GM18526 (cell line): ENCODE data around the gene TEPSIN.

Source experiments
- POLR2A ChIP-seq: IDR thresholded peaks from 3 replicates; pipeline ENCODE4 v1.6.1; 2011; ENCODE audit not compliant: insufficient read length; ENCODE audit errors: extremely low read depth

TEPSIN gene

DNA sequence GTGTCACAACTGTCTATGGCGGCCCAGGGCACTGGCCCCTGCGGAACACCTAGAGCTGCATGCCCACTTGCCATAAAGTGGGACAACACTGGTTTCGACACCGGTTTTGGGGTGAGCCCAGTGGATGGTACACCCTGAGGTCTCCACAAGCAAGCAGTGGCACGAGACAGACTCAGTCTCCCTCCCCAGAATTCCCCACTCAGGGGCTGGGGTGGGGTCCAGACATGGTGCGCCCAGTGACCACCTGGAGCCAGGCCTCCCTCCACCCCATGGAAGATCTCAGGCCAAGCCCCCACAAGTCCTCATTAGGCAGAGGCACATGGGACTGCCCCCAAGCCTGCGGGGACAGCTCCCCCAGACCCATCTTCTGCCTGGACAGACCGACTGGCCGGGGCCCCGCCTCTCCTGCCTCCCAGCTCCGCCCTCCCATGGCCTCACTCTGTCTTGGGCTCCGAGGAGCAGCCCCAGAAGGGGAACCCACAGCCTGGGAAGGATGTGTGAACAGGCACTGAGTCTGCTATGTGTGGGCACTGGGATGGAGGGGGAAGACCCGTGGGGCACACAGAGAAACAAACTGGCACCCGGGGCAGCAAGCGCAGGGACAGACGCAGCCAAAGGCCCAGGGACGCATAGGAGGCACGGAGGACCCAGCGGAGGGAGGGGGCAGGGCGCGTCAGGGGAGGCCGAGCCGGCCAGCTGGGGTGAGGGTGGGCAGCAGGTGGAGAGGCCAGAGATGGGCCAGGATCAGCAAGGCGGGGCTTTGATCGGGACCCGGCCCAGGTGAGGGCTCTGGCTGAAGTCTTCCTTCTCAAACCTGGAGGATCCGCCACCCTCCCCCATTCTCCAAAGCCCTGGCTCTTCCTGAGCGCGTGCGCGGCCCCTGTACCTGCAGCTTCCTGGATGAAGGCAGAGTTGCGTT lies 2.8 kb downstream of the TEPSIN start:
- TF ChIP-seq POLR2A = no peak

DNA sequence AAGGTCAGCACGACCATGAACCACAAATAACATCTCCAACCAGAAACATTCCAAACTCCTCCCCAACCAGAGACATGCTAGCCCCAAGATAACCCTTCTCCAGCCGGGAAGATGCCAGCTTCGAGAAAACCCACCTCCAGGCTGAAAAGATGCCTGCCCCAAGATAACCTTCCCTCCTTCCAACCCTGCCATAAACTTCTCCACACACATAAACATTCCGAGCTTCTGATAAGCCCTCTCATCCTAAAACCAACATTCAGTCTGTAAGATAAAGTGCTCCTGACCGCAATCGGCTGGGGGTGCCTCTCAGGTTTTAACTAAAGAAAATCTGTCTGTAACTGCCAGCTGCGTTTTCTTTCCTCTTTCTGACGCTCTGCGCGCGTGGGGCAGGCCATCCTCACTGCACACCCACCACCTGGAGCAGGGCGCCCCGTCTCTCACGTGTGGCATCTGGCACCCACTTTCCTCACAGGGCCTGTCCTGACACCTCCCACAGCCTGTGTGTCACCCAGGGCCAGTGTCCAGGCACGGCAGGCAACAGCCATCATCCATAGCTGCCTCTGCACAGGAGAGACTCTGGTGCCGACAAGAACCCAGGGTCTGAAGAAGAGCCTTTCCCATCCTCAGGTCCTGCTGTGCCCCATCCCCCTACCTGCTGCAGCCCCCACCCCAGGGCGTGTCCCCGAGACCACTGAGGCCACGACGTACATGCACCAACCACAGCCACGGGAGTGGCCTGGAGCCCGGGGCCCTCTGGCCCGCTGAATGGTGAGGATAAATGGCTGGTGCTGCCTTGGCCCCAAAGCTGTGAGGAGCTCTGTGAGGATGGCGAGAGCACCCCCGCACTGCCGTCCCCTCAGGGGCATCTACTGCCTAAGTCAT lies 3.7 kb downstream of the TEPSIN start:
- no peak for TF ChIP-seq POLR2A

DNA sequence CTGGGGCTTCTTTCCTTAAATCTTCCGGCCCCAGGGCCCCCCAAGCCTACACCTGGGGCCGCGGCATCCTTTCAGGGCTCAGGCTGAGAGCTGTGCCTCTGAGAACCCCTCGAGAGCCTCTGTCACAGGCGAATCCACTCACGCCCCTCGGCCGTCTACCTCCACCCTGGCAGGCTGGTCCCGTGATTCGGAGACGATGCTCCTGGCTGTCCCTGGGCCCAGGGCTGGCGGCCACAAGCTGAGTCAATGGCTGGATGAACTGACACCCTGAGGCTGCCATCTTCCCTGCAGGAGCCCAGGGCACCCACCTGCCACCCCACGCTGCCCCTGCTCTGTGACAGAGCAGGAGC lies 4.4 kb downstream of the TEPSIN start:
- TF ChIP-seq POLR2A = no peak

DNA sequence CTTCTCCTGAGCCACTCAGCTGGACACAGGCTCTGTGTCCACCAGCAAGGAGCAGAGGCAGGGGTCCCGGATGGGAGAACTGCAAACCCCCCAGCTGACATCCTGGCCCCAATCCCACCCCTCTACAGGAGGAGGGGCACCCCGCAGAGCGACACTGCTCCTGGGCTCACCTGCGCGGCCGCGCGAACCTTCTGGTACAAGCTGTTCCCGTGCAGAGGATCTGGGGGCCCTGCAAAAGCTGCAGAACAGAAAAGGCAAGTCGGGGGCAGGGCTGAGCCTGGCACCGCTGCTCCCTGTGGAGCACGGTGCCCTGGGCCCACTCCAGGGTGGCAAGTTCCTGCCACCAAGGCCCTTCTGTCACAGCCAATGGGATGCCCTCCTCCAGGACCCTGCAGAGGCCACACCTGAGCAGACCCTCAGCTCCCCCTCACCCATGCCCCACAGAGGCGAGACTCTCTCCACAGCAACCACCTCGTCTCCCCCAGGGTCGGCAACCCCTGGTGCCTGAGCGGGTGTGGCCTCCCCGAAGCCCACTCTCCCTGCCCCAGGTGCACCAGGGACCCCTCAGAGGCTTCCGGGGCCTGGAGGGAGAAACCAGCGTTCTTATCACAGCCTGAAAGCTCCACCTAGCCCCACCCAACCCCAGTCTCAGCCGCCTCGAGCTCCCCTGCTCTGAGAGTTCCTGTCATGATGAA lies 4.9 kb downstream of the TEPSIN start:
- no peak for TF ChIP-seq POLR2A

DNA sequence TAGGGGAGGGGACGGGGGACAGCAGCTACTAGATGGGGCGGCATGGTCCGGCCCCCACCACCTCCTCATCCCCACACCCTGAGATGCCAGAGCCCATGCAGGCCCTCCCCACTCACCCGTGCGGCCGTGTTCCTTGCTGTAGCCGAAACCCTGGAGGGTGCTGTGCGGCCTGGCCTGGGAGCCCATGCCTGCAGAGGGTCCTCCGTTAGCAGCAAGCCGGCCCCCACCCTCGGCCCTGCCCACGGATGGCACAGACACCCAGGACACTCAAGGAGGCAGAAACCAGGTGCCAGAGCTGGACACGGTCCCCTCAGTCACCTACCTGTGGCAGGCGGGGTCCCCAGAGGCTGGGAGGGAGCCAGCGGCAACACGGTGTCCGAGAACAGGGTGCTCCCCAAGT lies 5.5 kb downstream of the TEPSIN start:
- TF ChIP-seq POLR2A = no peak

DNA sequence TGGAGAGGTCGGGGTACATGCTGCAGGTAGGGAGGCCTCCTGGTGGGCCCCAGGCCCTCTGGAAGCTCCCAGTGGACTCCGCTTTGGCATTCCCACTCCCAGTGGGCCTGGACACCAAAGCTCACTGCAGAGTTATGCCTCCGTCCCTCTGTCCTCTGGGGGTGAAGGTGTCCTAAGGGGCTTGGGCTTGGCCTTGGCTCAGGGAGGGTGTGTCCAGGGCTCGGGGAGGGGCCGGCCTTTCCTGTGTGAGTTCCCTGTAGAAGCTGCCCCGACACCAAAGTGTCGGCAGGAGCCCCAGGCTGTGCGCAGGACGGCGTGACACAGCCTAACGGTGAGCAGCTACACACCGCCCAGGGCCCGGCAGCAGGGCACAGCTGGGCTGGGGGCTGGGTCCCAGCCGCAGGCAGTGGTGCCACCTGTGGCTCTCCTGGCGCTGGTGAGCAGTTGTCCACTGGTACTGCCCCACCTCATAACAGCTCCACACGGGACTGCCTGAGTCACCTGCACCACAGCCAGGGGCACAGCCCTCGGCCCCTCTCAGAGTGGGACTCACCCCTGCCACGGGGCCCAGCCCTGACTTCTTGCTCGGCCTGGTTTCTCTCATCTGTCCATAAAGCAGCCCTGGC lies 6.1 kb downstream of the TEPSIN start:
- TF ChIP-seq POLR2A = no peak

DNA sequence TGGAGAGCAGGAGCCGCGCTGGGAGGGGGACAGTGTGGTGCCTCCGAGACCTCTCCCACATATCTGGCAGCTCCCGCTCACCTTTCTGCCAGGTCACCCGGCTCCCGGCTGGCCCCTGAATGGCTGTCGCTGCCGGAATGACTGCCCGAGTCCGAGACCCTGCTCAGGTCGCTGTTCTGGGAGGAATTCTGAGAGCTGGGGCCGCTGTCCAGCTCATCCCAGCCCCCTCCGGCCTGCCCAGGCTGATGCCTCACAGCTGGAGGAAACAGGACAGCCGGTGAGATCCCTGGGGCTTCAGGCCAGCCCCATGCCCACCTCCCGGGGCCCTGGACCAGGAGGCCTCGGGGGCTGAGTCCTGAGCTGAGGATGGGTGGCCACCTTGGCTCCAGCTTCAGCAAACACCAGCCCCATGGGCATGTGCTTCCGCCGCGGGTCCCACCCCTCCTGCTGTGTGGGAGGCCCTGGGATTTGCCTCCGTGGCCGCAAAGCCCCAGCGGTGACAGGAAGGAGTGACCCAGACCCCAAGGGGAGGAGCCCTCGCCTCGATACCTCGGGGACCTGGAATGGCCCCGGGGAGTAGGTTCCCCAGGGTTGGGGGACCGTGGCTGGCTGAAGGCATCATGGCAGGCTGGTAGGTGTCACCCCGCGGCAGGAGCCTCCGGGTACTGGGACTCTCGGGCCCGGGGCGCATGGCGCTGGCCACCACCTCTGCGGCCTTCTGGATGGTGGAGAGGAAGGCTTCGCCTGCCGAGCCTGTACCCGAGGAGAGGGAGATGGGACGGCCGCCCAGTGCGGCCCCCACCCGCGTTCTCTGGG lies 6.9 kb downstream of the TEPSIN start:
- TF ChIP-seq POLR2A = no peak

DNA sequence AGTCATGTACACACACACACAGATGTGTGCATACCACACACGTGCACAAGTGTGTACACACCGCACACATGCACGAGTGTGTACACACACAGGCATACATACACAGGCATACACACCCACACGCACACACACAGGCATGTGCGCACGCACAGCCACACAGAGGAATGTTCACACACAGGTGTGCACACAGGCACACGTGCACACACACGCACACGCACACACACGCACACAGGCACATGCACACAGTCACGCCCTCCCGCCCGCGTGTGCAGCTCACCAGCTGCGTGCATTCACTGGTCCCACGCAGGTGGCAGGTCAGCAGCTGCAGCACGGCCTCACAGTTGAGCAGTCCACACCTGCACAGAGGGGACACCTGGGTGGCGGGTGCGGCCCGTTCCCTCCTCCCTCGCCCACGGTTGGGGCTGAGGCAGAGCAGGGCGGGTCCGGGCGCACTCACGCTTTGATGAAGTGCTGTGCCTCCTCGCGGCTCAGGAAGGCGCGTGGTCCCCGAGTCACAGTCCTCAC lies 7.7 kb downstream of the TEPSIN start:
- TF ChIP-seq POLR2A = no peak

DNA sequence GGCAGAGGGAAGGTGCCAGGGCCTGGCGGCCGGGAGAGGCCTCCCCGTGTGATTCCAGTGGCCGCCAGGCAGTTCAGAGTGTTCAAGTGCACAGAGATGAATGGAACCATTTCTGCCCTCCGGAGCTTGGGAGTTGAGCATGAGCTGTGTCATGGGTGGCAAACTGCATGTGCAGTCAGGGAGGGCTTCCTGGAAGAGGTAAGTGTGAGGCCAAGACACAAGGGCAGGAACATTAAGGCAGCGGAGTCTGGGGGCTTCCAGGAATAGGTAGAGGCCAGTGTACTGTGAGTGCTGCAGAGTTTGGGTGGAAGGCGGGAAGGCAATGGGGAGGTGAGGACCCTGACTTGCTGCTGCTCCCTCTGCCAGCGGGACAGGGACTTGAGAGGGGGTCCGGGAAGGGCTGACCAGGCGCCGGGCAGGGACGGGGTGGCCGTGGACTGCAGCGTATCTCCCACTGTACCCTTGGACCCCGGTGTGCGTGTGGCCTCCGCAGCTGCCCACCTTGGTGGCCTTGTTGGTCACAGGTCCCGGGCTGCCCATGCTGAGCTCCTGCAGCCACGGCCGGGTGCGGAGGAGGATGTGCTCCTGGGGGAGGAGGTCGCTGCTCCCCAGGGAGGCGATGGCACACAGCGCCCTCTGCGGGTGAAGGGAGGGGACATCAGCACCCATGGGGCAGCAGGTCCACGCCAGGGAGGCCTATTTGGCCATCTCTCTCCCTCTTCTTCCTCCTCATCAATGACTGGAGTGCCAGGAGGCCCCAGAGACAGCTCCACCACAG lies 8.6 kb downstream of the TEPSIN start:
- no peak for TF ChIP-seq POLR2A

DNA sequence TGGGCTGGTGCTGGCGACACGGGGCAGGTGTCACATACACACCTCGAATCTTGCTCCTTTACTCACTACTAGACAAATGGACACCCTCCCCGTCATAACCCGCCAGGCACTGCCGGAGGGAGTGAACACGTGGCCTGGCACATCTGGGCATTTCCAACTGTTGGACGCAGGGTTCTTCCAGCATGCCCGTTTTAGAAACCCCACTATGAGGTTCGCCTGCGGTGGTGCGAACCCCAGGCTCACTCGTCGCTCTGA lies 9.3 kb downstream of the TEPSIN start:
- TF ChIP-seq POLR2A = no peak

DNA sequence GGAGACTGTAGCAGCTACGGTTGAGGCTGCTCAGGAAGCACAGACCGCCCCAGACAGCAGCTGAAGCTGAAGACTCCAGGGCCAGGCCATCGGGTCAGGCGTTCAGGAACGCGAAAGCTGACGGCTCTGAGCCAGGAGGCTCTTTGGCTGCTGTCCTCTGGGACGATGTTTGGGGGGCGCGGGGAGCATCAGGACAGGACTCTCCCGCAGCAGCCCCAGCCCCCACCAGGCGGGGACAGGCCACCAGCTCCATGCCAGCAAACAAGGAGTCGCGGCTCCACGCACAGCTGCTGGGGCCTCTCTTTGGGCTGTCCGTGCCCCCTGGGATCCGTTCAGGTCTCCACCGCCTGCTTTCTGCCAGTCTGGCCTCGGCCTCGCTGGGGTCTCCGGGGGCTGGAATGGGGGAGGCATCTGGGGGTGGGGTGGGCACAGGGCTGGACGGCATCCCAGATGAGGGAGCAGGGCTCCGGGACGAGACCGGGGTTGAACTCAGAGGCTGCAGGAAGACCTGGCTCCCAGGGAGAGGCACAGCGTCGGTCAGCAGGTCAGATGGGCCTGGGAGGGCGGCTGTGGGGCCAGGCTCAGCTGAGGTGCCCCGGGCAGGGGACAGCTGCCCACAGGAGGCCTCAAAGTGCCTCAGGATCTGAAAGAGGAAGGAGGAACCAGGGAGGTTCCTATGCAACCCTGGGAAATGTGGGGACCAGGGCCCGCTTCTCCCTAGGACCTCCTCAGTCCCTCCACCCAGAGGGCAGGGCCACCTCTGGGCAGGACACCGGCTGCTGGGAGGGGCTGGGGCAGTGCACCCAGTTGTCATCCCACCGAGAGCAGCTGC lies 9.8 kb downstream of the TEPSIN start:
- no peak for TF ChIP-seq POLR2A

DNA sequence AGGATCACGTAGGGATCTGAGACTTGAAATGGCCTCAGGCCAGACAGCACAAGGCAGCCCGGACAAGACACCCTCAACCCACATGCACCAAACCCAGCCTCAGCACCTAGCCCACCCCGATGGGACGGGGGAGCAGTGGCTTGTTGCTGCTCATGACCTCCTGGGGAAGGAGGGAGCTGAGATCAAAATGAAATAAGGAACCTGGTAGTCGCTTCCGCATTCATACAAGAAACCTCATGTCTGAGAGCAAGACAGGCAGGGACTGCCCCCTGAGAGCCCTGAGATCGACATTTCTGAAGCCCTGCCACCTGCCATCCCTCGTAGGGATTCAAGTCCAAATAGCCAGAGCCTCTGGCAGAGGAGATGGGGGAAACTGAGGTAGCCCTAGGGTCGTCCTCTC lies 10.4 kb downstream of the TEPSIN start:
- TF ChIP-seq POLR2A = no peak

DNA sequence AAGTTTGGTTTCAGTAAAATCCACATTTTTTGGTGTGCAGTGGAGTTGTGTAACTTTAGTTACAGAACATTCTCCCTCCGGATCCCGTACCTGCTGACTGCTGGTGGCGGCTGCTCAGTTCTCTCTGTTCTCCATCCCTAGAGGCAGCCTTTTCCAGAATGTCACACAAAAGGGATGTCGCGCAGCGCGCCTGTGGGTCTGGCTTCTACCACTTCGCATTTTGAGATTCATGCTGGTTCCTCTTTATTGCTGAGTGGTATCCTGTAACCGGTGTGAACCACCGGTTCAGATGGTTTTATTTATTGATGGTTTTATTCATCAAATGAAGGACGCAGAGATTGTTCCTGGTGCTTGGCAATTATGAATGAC lies 15.1 kb downstream of the TEPSIN start:
- no peak for TF ChIP-seq POLR2A
